NCI-H226 (cell line): ENCODE measurements around the gene EML4.

Experiments used
- DNase-seq: peaks from one replicate; pipeline ENCODE4 v3.0.0-alpha.2; 2015

The EML4 gene

GRCh38 chr2:42196403-42197267 is 27.5 kb downstream of the EML4 start:
- DNase-seq = peak; percentile 42

- no peak for DNase-seq
These were observed 28.6 kb downstream of the EML4 start for GRCh38 chr2:42197792-42198191.

- DNase-seq = no peak
These were observed 29.3 kb downstream of the EML4 start for GRCh38 chr2:42198466-42198865.

GRCh38 chr2:42199002-42199401 is 29.8 kb downstream of the EML4 start:
- no peak for DNase-seq

GRCh38 chr2:42199626-42200025 is 30.5 kb downstream of the EML4 start:
- DNase-seq = no peak

GRCh38 chr2:42200926-42201855 is 32.0 kb downstream of the EML4 start:
- DNase-seq = no peak

- DNase-seq = no peak
These were observed 33.5 kb downstream of the EML4 start for GRCh38 chr2:42202634-42203008.

GRCh38 chr2:42203792-42204191 is 34.6 kb downstream of the EML4 start:
- DNase-seq = no peak

- no peak for DNase-seq
These were observed 36.2 kb downstream of the EML4 start for GRCh38 chr2:42205337-42205736.

- DNase-seq = no peak
These were observed 38.7 kb downstream of the EML4 start for GRCh38 chr2:42207826-42208225.

GRCh38 chr2:42210203-42210602 is 41.0 kb downstream of the EML4 start:
- no peak for DNase-seq

- no peak for DNase-seq
These were observed 42.1 kb downstream of the EML4 start for GRCh38 chr2:42211291-42211690.

GRCh38 chr2:42214669-42215068 is 45.5 kb downstream of the EML4 start:
- DNase-seq = no peak

- DNase-seq = no peak
These were observed 47.5 kb downstream of the EML4 start for GRCh38 chr2:42216694-42217093.

- no peak for DNase-seq
These were observed 48.2 kb downstream of the EML4 start for GRCh38 chr2:42217307-42217706.

GRCh38 chr2:42217914-42218313 is 48.8 kb downstream of the EML4 start:
- no peak for DNase-seq

- no peak for DNase-seq
These were observed 49.6 kb downstream of the EML4 start for GRCh38 chr2:42218712-42219111.

GRCh38 chr2:42219160-42219559 is 50.0 kb downstream of the EML4 start:
- no peak for DNase-seq

- DNase-seq = no peak
These were observed 51.4 kb downstream of the EML4 start for GRCh38 chr2:42220566-42220965.

GRCh38 chr2:42223067-42223854 is 54.1 kb downstream of the EML4 start:
- DNase-seq = no peak

GRCh38 chr2:42223855-42224268 is 54.7 kb downstream of the EML4 start:
- no peak for DNase-seq

GRCh38 chr2:42224422-42225067 is 55.4 kb downstream of the EML4 start:
- DNase-seq = no peak

GRCh38 chr2:42225573-42225972 is 56.4 kb downstream of the EML4 start:
- DNase-seq = no peak
